H9 (cell line): ENCODE measurements around the gene DRD5. TPM values are rescaled to one million over a fixed set of nuclear protein-coding genes. Genes with fewer than 3 reads are reported as not detected.

Experiments used
- DNase-seq: peaks from one replicate; pipeline ENCODE4 v3.0.0-alpha.2; 2017
- H2AFZ ChIP-seq: one replicate; pipeline ENCODE4 v1.6.1; 2013; ENCODE audit warnings: mild to moderate bottlenecking, low read length, control low read depth, moderate library complexity
- H2AK5ac ChIP-seq: 2 replicates; pipeline ENCODE4 v1.6.1; 2013; ENCODE audit warnings: low read length, control low read depth, mixed read lengths; ENCODE audit not compliant: insufficient read length
- H2BK120ac ChIP-seq: one replicate; pipeline ENCODE4 v1.6.1; 2013; ENCODE audit warnings: low read depth, mild to moderate bottlenecking, low read length, control low read depth, inconsistent platforms; ENCODE audit not compliant: poor library complexity, severe bottlenecking
- H2BK12ac ChIP-seq: 2 replicates; pipeline ENCODE4 v1.6.1; 2013; ENCODE audit warnings: low read length, control low read depth, mixed read lengths, low read depth; ENCODE audit not compliant: insufficient read length
- H2BK15ac ChIP-seq: 2 replicates; pipeline ENCODE4 v1.6.1; 2013; ENCODE audit warnings: low read depth, low read length, control low read depth
- H2BK20ac ChIP-seq: one replicate; pipeline ENCODE4 v1.6.1; 2013; ENCODE audit warnings: low read depth, mild to moderate bottlenecking, low read length, control low read depth, inconsistent platforms; ENCODE audit not compliant: poor library complexity, severe bottlenecking
- H2BK5ac ChIP-seq: 2 replicates; pipeline ENCODE4 v1.6.1; 2013; ENCODE audit warnings: low read length, control low read depth, mixed read lengths; ENCODE audit not compliant: insufficient read length
- H3K14ac ChIP-seq: 2 replicates; pipeline ENCODE4 v1.6.1; 2013; ENCODE audit warnings: low read length, control low read depth; ENCODE audit not compliant: insufficient read depth
- H3K18ac ChIP-seq: 2 replicates; pipeline ENCODE4 v1.6.1; 2013; ENCODE audit warnings: low read depth, mild to moderate bottlenecking, mixed read lengths, low read length, control low read depth; ENCODE audit not compliant: insufficient read length
- H3K23ac ChIP-seq: 2 replicates; pipeline ENCODE4 v1.6.1; 2013; ENCODE audit warnings: low read length, control low read depth, mixed read lengths, low read depth; ENCODE audit not compliant: insufficient read length
- H3K23me2 ChIP-seq: 2 replicates; pipeline ENCODE4 v1.6.1; 2013; ENCODE audit warnings: low read depth, mild to moderate bottlenecking, mixed read lengths, low read length, control low read depth; ENCODE audit not compliant: insufficient read length, poor library complexity, severe bottlenecking
- H3K27ac ChIP-seq: 2 replicates; pipeline ENCODE4 v1.5.1; 2013; ENCODE audit warnings: low read length, control low read depth, mixed read lengths, low read depth; ENCODE audit not compliant: insufficient read length
- H3K27me3 ChIP-seq: 2 replicates; pipeline ENCODE4 v1.6.1; 2013; ENCODE audit warnings: low read length, control low read depth, inconsistent platforms; ENCODE audit not compliant: insufficient read depth
- H3K4ac ChIP-seq: 2 replicates; pipeline ENCODE4 v1.6.1; 2013; ENCODE audit warnings: low read depth, mild to moderate bottlenecking, control low read depth, inconsistent platforms, low read length, moderate library complexity
- H3K4me1 ChIP-seq: 2 replicates; pipeline ENCODE4 v1.6.1; 2013; ENCODE audit warnings: low read length, control low read depth, inconsistent platforms; ENCODE audit not compliant: insufficient read depth
- H3K4me2 ChIP-seq: 2 replicates; pipeline ENCODE4 v1.6.1; 2013; ENCODE audit warnings: low read length, control low read depth, mixed read lengths; ENCODE audit not compliant: insufficient read length, insufficient read depth
- H3K56ac ChIP-seq: 2 replicates; pipeline ENCODE4 v1.6.1; 2013; ENCODE audit warnings: low read depth, mild to moderate bottlenecking, mixed read lengths, low read length, control low read depth; ENCODE audit not compliant: insufficient read length
- H3K79me1 ChIP-seq: 2 replicates; pipeline ENCODE4 v1.6.1; 2013; ENCODE audit warnings: low read depth, mild to moderate bottlenecking, moderate library complexity, low read length, control low read depth, inconsistent platforms; ENCODE audit not compliant: insufficient read depth, poor library complexity, severe bottlenecking
- H3K79me2 ChIP-seq: 2 replicates; pipeline ENCODE4 v1.6.1; 2013; ENCODE audit warnings: low read length, control low read depth, inconsistent platforms; ENCODE audit not compliant: insufficient read depth
- H3K9ac ChIP-seq: 2 replicates; pipeline ENCODE4 v1.6.1; 2013; ENCODE audit warnings: low read length, control low read depth, mixed read lengths; ENCODE audit not compliant: insufficient read length; ENCODE audit errors: extremely low read depth
- H3K9me3 ChIP-seq: one replicate; pipeline ENCODE4 v1.6.1; 2013; ENCODE audit warnings: low read depth, low read length, inconsistent platforms; ENCODE audit not compliant: control insufficient read depth
- H3T11ph ChIP-seq: one replicate; pipeline ENCODE4 v1.6.1; 2013; ENCODE audit warnings: mild to moderate bottlenecking, low read length, control low read depth, inconsistent platforms
- H4K20me1 ChIP-seq: one replicate; pipeline ENCODE4 v1.6.1; 2013; ENCODE audit not compliant: control insufficient read depth, insufficient read length, insufficient read depth
- H4K5ac ChIP-seq: 2 replicates; pipeline ENCODE4 v1.6.1; 2013; ENCODE audit warnings: low read depth, mild to moderate bottlenecking, mixed read lengths, low read length, control low read depth; ENCODE audit not compliant: insufficient read length
- H4K8ac ChIP-seq: replicated peaks from 2 replicates; pipeline ENCODE4 v1.6.1; 2013; ENCODE audit warnings: low read length, control low read depth, mixed read lengths, low read depth; ENCODE audit not compliant: insufficient read length
- H4K91ac ChIP-seq: 2 replicates; pipeline ENCODE4 v1.6.1; 2013; ENCODE audit warnings: low read depth, mild to moderate bottlenecking, moderate library complexity, mixed read lengths, low read length, control low read depth; ENCODE audit not compliant: insufficient read length
- H3K27ac Mint-ChIP-seq, 3 experiments: 2 replicates in 2 of 3; 3 replicates in 1 of 3; pipeline ENCODE4 v1.8.0; 2020 to 2021; ENCODE audit warnings: mixed read lengths in 3 of 3, mild to moderate bottlenecking in 1 of 3, moderate library complexity in 1 of 3
- H3K27me3 Mint-ChIP-seq: 2 replicates; pipeline ENCODE4 v1.8.0; 2021; ENCODE audit warnings: low read depth, mild to moderate bottlenecking, moderate library complexity, mixed read lengths
- H3K36me3 Mint-ChIP-seq, 3 experiments: 2 replicates in 2 of 3; 3 replicates in 1 of 3; pipeline ENCODE4 v1.8.0; 2020 to 2021; ENCODE audit warnings: low read depth in 3 of 3, mixed read lengths in 3 of 3; ENCODE audit not compliant: insufficient read depth in 1 of 3
- H3K4me1 Mint-ChIP-seq, 2 experiments: 2 replicates each; pipeline ENCODE4 v1.8.0; 2020; ENCODE audit warnings: mixed read lengths in 2 of 2
- H3K4me3 Mint-ChIP-seq, 2 experiments: 2 replicates in 1 of 2; 3 replicates in 1 of 2; pipeline ENCODE4 v1.8.0; 2020 to 2021; ENCODE audit warnings: mild to moderate bottlenecking in 2 of 2, mixed read lengths in 2 of 2, moderate library complexity in 1 of 2
- H3K9me3 Mint-ChIP-seq, 2 experiments: 2 replicates in 1 of 2; 3 replicates in 1 of 2; pipeline ENCODE4 v1.8.0; 2020; ENCODE audit warnings: mild to moderate bottlenecking in 2 of 2, mixed read lengths in 2 of 2, moderate library complexity in 1 of 2
- CTCF ChIP-seq: fragments of 200-600 bp; sonication (generic); conservative IDR thresholded peaks from 3 replicates; pipeline ENCODE4 v1.8.0; 2021; ENCODE audit warnings: antibody characterized with exemption, mild to moderate bottlenecking
- WGBS: extraction: QIAGEN DNeasy Blood & Tissue Kit; methylation state at CpG from one replicate; pipeline ENCODE4 v1.1.7; 2013; ENCODE audit warnings: missing lambda C conversion rate, low lambda C conversion rate, mixed read lengths; ENCODE audit not compliant: insufficient read length; ENCODE audit errors: extremely low coverage; 5-methylcytosine and 5-hydroxymethylcytosine counted together
- total RNA-seq: library from RNA; stranded (reverse); gene quantifications from 2 replicates; pipeline ENCODE4 v1.2.1, GENCODE V29; 2021

The DRD5 gene
- total RNA-seq, 1 experiment from 2014 or later: not detected

GRCh38 chr4:9811806-9812205 is 30.4 kb downstream of the DRD5 start:
- H3K14ac ChIP-seq: no peak overlapping the region
- H3K18ac ChIP-seq: no peak overlapping the region
- no peak overlapping the region for H2BK15ac ChIP-seq
- no peak overlapping the region for H3K27ac Mint-ChIP-seq
- H2BK20ac ChIP-seq: no peak overlapping the region
- no peaks in the 10 kb centered on the region for H3K9me3 Mint-ChIP-seq
- H3K36me3 Mint-ChIP-seq: no peaks in the 10 kb centered on the region; a peak in 1 of 7 replicates
- H3K56ac ChIP-seq: no peak overlapping the region
- no peaks in the 10 kb centered on the region for H4K20me1 ChIP-seq
- no peak overlapping the region for H4K5ac ChIP-seq
- H3K27me3 ChIP-seq: no peaks in the 10 kb centered on the region
- no peaks in the 10 kb centered on the region for H3K9me3 ChIP-seq
- H3K9ac ChIP-seq: no peak overlapping the region
- H3K4me2 ChIP-seq: no peak overlapping the region
- no peak overlapping the region for H3T11ph ChIP-seq
- H3K79me2 ChIP-seq: no peaks in the 10 kb centered on the region
- H3K4me1 ChIP-seq: no peaks in the 10 kb centered on the region
- H4K8ac ChIP-seq: no peak overlapping the region
- 0 out of 4 replicates have a peak, but pooled peaks cover 0 to 7% of the 10 kb centered on the region in 2 experiments for H3K4me1 Mint-ChIP-seq
- no peak overlapping the region for H2BK120ac ChIP-seq
- no CpG with 5 or more reads among the region's 3 CpGs for WGBS
- H2AFZ ChIP-seq: no peak overlapping the region
- H3K79me1 ChIP-seq: no peaks in the 10 kb centered on the region
- H3K27ac ChIP-seq: no peak overlapping the region
- no peak for DNase-seq
- no peak for TF ChIP-seq CTCF
- no peak overlapping the region for H2BK12ac ChIP-seq
- H4K91ac ChIP-seq: no peak overlapping the region
- no peaks in the 10 kb centered on the region for H3K23me2 ChIP-seq
- H3K4ac ChIP-seq: no peak overlapping the region
- H3K27me3 Mint-ChIP-seq: peaks cover 10% of the 10 kb centered on the region
- no peak overlapping the region for H2BK5ac ChIP-seq
- no peak overlapping the region for H3K4me3 Mint-ChIP-seq
- no peak overlapping the region for H3K23ac ChIP-seq
- no peak overlapping the region for H2AK5ac ChIP-seq
